ENCODE data around the gene RBMS1. TPM values are rescaled to one million over a fixed set of nuclear protein-coding genes. Genes with fewer than 3 reads are reported as not detected.

RBMS1 gene
- total and polyA plus RNA-seq, 4 donors = 49.5 to 215 (median 76.3) TPM

DNA sequence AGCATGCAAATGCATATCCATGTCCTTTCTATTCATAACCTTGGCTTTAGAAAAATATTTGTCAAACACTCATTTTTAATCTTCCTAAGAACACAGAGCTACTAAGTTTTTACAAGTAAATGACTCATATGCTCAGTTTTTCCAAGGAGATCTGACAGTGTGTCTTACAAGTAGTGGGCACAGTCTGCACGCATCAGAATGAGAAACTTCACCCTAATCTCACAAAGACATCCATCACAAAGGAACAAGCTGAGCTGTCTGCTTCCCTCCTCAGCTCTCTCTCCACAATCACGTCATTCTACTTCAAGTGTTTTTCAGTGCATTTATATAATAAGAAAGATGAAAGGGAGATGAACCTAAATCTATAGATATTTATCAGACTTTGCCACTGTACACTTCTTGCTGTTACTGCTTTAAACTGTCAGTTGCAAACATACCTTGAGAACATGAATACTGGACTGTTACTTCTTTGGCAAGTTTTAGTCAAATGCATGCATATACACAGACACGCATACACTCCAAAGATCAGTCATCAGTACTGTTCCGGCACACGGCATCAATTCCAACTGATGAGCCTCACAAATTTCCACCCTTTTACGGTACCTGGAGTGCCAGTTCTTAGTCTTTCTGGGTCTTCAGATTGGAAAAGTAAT lies 75.7 kb downstream of the RBMS1 start:
- no peak for ATAC-seq (ENCODE audit: insufficient read depth, low FRiP score)
- H3K9ac ChIP-seq (ENCODE audit: insufficient read depth in 1 of 2, low read length in 2 of 2) = no peak overlapping the region
- no peak for DNase-seq
- no peak overlapping the region for H3K4me3 ChIP-seq
- H3K36me3 ChIP-seq (ENCODE audit: control insufficient read depth in 4 of 4, insufficient read depth in 4 of 4, low read length in 4 of 4) = no peaks in the 10 kb centered on the region
- no peak overlapping the region for H3K27ac ChIP-seq (ENCODE audit: low read depth in 1 of 2, low read length in 1 of 2)
- WGBS, 2 donors = 70 to 84% methylated on average over 6 of the region's 6 CpGs
- no peaks in the 10 kb centered on the region for H3K27me3 ChIP-seq (ENCODE audit: control insufficient read depth in 3 of 3, insufficient read depth in 3 of 3, low read length in 2 of 3)
- TF ChIP-seq, protein P1, sequence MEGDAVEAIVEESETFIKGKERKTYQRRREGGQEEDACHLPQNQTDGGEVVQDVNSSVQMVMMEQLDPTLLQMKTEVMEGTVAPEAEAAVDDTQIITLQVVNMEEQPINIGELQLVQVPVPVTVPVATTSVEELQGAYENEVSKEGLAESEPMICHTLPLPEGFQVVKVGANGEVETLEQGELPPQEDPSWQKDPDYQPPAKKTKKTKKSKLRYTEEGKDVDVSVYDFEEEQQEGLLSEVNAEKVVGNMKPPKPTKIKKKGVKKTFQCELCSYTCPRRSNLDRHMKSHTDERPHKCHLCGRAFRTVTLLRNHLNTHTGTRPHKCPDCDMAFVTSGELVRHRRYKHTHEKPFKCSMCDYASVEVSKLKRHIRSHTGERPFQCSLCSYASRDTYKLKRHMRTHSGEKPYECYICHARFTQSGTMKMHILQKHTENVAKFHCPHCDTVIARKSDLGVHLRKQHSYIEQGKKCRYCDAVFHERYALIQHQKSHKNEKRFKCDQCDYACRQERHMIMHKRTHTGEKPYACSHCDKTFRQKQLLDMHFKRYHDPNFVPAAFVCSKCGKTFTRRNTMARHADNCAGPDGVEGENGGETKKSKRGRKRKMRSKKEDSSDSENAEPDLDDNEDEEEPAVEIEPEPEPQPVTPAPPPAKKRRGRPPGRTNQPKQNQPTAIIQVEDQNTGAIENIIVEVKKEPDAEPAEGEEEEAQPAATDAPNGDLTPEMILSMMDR (IDR thresholded peaks at IDR 0.05; ENCODE audit: control extremely low read depth, extremely low read depth) = no peak
- peaks cover 0 to 15% (median 2%) of the 10 kb centered on the region in 5 donors for H3K4me1 ChIP-seq (ENCODE audit: control insufficient read depth in 5 of 5, insufficient read depth in 5 of 5, low read length in 5 of 5)
- H3K9me3 ChIP-seq (ENCODE audit: control insufficient read depth in 4 of 4, insufficient read depth in 3 of 4, low read length in 3 of 4) = no peaks in the 10 kb centered on the region

DNA sequence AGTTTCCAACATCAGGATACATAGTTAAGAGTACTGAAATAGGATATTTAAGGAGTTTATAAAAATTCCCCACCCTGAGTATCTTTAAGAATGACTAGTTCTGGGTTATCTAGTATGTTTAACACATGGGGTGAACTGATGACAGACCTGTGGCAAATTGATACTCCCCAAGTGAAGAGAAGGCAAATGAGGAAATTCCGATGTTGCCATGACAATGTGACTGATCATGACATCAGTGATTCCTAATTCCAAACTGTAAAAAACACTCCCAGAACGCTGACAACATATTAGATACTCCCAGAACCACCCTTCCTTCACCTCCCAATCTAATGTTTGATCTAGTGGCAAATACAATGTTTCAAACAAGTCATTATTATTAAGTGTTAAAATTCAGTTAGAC lies 77.6 kb downstream of the RBMS1 start:
- H3K27me3 ChIP-seq (ENCODE audit: control insufficient read depth in 3 of 3, insufficient read depth in 3 of 3, low read length in 2 of 3) = no peaks in the 10 kb centered on the region
- DNase-seq = no peak
- 76 to 84% methylated on average over 2 of the region's 2 CpGs for WGBS, 2 donors
- no peak for ATAC-seq (ENCODE audit: insufficient read depth, low FRiP score)
- H3K4me3 ChIP-seq = no peak overlapping the region
- H3K4me1 ChIP-seq (ENCODE audit: control insufficient read depth in 5 of 5, insufficient read depth in 5 of 5, low read length in 5 of 5) = peaks cover 0 to 27% (median 6%) of the 10 kb centered on the region in 5 donors
- no peaks in the 10 kb centered on the region for H3K9me3 ChIP-seq (ENCODE audit: control insufficient read depth in 4 of 4, insufficient read depth in 3 of 4, low read length in 3 of 4)
- H3K9ac ChIP-seq (ENCODE audit: insufficient read depth in 1 of 2, low read length in 2 of 2) = no peak overlapping the region
- TF ChIP-seq, protein P1 (IDR thresholded peaks at IDR 0.05; ENCODE audit: control extremely low read depth, extremely low read depth) = no peak
- no peaks in the 10 kb centered on the region for H3K36me3 ChIP-seq (ENCODE audit: control insufficient read depth in 4 of 4, insufficient read depth in 4 of 4, low read length in 4 of 4)
- no peak overlapping the region for H3K27ac ChIP-seq (ENCODE audit: low read depth in 1 of 2, low read length in 1 of 2)

DNA sequence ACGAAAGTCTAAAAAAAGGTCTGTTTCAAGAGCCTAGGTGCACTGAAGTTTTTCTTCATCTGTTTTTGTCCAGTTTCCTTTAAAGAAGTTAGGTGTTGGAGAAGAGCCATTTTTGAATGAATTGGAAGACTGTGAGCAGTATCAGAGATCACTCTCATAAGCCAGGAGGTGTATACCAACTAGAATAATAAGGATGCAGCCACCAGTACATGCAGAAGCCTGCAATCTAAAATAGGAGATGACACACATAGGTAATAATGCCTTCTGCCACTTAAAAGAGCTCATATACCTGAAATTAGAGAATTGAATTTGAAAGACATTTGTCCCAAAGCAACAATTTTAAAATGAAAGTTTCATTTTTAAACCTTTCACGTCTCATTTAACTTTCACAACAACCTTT lies 81.7 kb downstream of the RBMS1 start:
- no peak overlapping the region for H3K27ac ChIP-seq (ENCODE audit: low read depth in 1 of 2, low read length in 1 of 2)
- no peaks in the 10 kb centered on the region for H3K27me3 ChIP-seq (ENCODE audit: control insufficient read depth in 3 of 3, insufficient read depth in 3 of 3, low read length in 2 of 3)
- H3K4me3 ChIP-seq = no peak overlapping the region
- H3K36me3 ChIP-seq (ENCODE audit: control insufficient read depth in 4 of 4, insufficient read depth in 4 of 4, low read length in 4 of 4) = no peaks in the 10 kb centered on the region
- ATAC-seq (ENCODE audit: insufficient read depth, low FRiP score) (no peak), DNase-seq (no peak)
- 64 to 69% methylated on average over 2 of the region's 2 CpGs for WGBS, 2 donors
- TF ChIP-seq, protein P1 (IDR thresholded peaks at IDR 0.05; ENCODE audit: control extremely low read depth, extremely low read depth) = no peak
- H3K4me1 ChIP-seq (ENCODE audit: control insufficient read depth in 5 of 5, insufficient read depth in 5 of 5, low read length in 5 of 5) = peaks cover 0 to 29% (median 10%) of the 10 kb centered on the region in 5 donors
- no peak overlapping the region for H3K9ac ChIP-seq (ENCODE audit: insufficient read depth in 1 of 2, low read length in 2 of 2)
- no peaks in the 10 kb centered on the region for H3K9me3 ChIP-seq (ENCODE audit: control insufficient read depth in 4 of 4, insufficient read depth in 3 of 4, low read length in 3 of 4)

DNA sequence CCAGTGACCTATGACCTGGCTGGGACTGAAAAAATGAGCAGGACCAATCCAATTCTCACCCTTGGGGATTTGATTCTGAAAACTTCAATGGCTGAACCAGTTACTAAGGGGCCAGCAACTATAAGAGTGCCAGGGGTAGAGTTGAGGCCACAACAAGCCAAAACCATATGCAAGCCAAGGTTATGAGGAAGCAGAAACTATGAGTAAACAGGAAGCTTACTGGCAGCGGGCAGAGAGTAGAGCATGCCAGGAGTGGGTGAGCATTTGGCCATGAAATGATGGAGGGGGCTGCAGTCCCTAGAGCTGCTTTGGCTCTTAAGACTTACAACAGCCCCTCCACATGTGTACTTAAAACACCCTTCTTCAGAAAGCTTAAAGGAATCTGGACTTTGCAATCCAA lies 82.4 kb downstream of the RBMS1 start:
- TF ChIP-seq, protein P1 (IDR thresholded peaks at IDR 0.05; ENCODE audit: control extremely low read depth, extremely low read depth) = no peak
- Histone ChIP-seq H3K9ac (ENCODE audit: insufficient read depth in 1 of 2, low read length in 2 of 2) (no peak overlapping the region), H3K27ac (ENCODE audit: low read depth in 1 of 2, low read length in 1 of 2) (peak overlapping the region; percentile 21 to 46), H3K4me1 (ENCODE audit: control insufficient read depth in 5 of 5, insufficient read depth in 5 of 5, low read length in 5 of 5) (peaks cover 0 to 29% (median 13%) of the 10 kb centered on the region in 5 donors), H3K36me3 (ENCODE audit: control insufficient read depth in 4 of 4, insufficient read depth in 4 of 4, low read length in 4 of 4) (no peaks in the 10 kb centered on the region), H3K27me3 (ENCODE audit: control insufficient read depth in 3 of 3, insufficient read depth in 3 of 3, low read length in 2 of 3) (no peaks in the 10 kb centered on the region), H3K9me3 (ENCODE audit: control insufficient read depth in 4 of 4, insufficient read depth in 3 of 4, low read length in 3 of 4) (no peaks in the 10 kb centered on the region), H3K4me3 (no peak overlapping the region)
- ATAC-seq (ENCODE audit: insufficient read depth, low FRiP score) (no peak), DNase-seq (no peak)
- 2 to 6% methylated on average over 1 of the region's 1 CpG for WGBS, 2 donors

Data from lung (tissue), 12 donors.